GM21619 (cell line): ENCODE measurements around the gene SLC39A11.
"Not testable (repeated sequence)": the region's sequence is repeated elsewhere in the genome, so short reads cannot be mapped to it uniquely, and the experiment has no call there.

Source experiments
- ATAC-seq: cut with Tn5 transposase; IDR thresholded peaks from one replicate; pipeline ENCODE4 v1.9.1; 2021; ENCODE audit not compliant: unreplicated experiment

SLC39A11 gene

GRCh38 chr17:72927760-72928159 is 164.7 kb downstream of the SLC39A11 start:
- ATAC-seq, result no peak

DNA sequence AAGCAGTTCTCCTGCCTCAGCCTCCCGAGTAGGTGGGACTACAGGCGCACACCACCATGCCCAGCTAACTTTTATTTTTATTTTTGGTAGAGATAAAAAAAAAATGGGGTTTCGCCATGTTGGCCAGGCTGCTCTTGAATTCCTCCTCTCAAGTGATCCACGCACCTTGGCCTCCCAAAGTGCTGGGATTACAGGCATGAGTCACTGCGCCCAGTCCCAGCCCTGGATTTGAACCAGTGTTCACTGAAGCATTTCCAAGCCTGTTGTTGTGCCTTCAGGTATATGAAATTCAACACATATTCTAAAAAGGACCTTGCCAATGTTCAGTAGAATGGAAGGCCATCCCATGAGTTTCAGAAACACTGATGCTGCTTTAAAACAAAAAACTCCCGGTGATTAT is 165.3 kb downstream of the SLC39A11 start:
- no peak for ATAC-seq

GRCh38 chr17:72926171-72926570 is 166.3 kb downstream of the SLC39A11 start:
- no peak for ATAC-seq

DNA sequence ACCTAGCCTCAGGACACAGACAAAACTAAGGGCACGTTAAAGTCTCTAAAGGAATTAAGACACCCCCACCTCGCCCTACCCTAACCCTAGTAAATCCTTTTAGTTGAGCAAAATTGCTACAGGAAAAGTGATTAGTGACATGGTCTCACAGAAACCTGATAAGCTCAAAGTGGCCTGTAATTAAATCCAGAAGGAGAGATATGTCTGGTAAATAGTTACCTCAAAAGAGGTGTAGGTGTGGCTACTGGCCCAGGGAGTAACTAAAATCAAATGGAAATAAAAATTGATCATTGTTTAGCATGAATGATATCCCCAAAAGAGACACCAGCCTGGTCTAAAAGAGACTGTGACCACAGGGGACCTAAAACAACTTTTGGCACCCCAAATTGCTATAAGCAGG is 168.3 kb downstream of the SLC39A11 start:
- ATAC-seq, result no peak

DNA sequence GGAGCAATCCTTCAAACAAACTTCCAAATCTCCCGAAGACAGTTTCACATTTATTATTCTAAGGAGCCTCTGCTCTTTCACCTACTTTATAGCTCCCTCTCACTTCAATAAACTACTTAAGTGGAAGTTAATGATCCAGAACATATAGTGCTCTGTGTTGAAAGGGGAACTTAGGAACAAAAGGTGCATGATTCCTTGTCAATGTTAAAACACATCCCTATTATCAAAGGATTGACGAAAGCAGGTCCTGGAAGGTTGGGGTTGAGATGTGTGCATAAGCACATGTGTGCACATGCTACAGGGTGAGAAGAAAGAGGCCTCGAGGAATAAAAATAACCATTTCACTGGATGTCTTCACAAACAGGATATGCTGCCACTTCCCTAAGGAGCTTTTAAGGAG is 170.3 kb downstream of the SLC39A11 start:
- no peak for ATAC-seq

DNA sequence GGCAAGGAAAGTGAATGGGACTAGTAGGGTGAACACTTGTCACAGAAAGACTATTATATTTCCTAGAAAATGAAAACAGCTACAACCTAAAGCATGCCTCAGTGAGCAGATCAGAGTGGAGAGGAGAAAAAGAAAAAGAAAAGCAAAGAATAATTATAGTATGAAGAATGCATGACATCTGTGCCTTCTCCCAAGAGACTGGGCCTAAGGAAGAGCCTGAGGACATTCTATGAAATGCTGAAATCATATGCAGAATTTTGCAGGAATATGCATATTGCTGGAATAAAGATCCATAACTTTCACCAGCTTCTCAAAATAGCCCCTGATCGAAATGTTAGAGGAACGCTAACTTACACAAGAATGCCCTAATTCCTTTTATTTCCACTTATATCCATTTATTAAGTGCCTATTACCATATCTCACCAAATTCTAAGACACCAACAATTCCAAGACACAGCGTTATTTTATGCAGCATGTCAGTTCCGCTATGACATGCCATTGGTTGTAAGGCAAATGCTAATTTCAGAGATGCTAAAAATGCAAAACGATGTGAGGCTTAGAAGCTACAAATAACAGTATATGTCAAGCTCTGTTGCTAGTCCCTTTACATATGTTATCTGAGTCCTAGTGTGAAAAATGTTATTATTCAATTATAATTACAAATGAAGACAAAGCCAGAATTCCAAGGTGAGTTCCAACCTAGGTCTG is 171.0 kb downstream of the SLC39A11 start:
- ATAC-seq, result no peak

GRCh38 chr17:72920513-72920912 is 172.0 kb downstream of the SLC39A11 start:
- no peak for ATAC-seq

- ATAC-seq, result no peak
Observed at GRCh38 chr17:72916991-72917390, 175.5 kb downstream of the SLC39A11 start.

DNA sequence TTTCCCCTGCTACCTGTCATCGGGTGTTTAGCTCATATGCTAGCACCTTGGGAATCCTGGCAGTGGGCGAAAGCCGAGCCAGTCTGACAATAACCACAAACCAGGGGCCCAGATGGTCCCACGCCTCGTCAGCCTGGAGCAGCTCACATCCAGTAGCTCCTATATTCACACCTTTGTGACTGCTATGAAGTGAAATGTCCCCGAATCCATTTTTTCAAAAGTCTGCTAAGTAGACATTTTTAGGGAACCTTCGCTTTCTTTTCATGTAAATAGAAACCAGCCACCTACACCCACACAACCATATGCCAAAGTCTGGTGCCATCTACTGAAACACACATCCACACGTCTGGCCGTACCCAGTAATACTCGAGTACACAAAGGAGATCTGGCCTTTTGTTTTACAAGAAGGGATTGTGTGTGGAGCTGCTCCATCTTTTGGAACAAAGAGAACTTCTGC is 176.8 kb downstream of the SLC39A11 start:
- no peak for ATAC-seq

DNA sequence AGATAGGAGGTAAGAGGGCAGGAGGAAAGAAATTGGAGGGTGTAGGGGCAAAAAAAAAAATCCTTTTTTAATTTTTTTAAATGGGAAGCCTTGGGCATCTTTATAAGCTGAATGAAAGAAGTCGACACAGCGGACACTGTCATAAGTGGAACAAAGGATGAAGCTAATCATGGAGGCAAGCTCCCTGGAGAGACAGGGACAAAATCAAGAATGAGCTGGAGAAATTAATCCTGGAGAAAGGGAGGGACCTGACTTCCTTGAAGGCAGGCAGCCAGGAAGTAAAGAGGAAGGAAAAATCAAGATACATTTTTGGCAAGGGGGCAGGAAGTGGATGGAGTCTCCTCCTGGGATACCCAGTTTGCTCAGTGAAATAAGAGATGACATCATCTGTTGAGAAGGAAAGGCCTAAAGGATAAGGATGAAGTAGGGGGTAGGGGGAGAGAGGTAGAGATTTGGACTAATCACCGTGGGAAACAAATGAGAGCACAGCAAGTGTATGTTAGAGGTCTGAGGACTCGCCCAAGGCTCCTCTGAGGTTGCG is 179.3 kb downstream of the SLC39A11 start:
- ATAC-seq, result no peak

DNA sequence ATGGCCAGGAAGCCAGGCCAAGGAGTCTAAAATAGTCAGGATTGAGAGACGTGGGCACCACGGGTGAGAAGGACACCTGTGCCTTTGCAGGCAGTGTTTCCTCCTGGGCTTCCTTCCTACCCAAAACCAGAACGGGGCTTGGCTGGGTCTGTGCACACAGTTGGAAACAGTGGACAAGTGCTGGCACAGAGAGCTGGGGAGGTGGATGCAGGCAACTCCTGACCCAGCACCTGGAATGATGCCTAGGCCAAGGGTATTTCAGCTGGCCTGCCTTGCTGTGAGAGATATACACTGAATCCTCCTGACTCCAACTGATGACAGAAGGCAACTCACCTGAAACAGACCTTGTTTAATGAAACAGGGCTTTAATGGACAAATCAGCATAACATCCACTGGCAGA is 186.2 kb downstream of the SLC39A11 start:
- no peak for ATAC-seq

DNA sequence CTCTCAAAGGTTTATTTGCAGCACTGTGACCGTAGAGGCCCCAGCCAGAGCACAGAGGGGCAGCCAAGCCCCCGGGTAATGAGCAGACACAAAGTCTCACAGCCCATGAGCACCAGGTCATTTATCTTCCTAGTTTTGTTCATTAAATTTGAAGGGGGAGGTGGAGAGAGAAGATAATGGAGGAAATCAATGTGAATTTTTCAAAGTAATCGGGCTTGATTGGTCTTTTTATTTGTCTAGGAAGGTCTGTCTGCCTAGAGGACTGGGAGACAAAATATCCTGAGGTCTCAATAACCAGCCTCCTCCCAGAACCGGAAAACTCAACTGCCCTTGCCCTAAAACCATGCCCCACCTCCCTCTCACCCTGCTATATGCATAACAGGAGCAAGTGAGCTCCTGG is 189.0 kb downstream of the SLC39A11 start:
- no peak for ATAC-seq

GRCh38 chr17:72901657-72902056 is 190.8 kb downstream of the SLC39A11 start:
- ATAC-seq, result no peak

DNA sequence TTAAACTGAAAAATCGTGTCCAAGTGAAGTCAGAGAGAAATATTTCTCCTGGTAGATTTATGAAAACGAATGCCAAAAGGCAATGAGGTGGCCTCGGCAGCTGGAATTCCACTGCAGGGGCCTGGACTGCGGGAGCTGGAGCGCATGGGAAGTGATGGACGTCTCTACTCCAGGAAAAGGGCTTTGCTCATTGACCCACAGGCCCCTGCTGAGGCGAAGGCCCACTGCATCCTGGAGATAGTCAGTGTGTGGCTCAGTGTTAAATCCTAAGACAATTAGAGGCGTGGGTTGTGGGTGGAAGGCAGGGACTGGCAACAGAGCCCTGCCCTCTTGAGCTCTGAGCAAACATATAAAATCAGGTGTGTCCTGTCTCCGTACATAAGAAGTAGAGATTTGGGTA is 191.4 kb downstream of the SLC39A11 start:
- no peak for ATAC-seq

GRCh38 chr17:72900654-72900971 is 191.9 kb downstream of the SLC39A11 start:
- no peak for ATAC-seq

DNA sequence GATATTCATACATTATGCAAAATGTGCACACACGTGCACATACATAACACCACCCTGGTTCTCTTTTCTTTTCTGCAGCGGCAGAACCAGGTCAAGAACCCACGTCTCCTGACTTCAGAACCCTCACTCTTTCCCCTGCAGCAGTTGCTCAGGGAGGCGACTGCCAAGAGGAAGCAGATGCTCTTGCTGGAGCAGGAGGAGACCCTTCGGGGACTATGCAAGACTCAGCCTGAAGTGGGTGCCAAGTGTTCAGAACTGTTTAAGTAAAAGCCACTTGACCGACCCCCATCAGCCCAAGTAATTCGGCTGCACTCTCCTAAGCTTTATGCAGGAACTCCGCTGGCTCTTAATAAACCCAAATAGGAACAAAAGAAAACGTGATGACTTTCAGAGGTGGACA is 193.8 kb downstream of the SLC39A11 start:
- no peak for ATAC-seq

DNA sequence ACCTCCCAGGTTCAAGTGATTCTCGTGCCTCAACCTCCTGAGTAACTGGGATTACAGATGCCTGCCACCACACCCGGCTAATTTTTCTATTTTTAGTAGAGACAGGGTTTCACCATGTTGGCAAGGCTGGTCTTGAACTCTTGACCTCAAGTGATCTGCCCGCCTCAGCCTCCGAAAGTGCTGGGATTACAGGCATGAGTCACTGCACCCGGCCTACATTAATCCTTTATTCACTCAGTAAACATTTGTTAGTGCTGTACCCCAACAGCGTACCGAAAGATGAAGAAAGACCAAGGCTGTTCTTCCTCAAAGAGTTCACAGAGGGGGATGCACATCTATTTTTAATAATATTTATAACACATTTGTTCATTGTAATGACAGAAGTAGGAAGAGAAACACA is 196.2 kb downstream of the SLC39A11 start:
- ATAC-seq, result not testable (repeated sequence)

GRCh38 chr17:72891627-72892026 is 200.9 kb downstream of the SLC39A11 start:
- ATAC-seq, result no peak

DNA sequence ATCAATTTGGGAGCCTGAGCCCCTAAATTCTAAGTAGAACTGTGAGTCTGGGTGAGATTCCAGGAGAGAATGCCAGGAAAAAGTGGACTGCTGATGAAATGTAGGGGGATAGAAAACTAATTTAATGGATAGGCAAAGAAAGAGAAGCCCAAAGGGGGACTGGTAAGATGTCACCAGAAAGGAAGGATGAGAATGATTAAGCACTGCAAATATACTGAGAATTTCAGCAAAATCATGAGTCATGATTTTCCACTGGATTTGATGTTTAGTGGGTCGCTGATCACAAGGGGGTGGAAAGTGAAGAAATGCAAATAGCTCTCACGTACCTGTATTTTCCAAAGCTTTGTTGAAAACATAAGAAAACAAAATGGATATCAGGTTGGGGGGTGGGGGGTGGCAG is 201.8 kb downstream of the SLC39A11 start:
- ATAC-seq, result no peak

DNA sequence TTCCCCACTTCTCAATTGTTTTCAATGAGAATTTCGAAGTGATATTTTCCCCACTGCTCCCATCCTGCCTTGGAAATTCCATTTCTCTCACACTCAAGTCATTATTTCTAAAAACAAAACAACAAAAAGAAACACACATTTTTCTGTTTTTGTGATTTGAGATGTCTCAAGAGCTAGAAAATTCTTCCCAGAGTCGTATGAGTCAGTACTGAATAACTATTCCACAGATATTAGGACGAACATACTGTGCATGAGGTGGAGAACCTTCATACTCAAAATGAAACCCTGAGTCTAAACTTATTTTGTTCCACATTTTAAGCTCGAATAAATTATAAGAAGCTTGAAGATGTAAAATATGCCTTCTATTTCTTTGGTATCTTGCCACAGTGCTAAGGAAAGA is 204.6 kb downstream of the SLC39A11 start:
- no peak for ATAC-seq

GRCh38 chr17:72887322-72887721 is 205.2 kb downstream of the SLC39A11 start:
- no peak for ATAC-seq

DNA sequence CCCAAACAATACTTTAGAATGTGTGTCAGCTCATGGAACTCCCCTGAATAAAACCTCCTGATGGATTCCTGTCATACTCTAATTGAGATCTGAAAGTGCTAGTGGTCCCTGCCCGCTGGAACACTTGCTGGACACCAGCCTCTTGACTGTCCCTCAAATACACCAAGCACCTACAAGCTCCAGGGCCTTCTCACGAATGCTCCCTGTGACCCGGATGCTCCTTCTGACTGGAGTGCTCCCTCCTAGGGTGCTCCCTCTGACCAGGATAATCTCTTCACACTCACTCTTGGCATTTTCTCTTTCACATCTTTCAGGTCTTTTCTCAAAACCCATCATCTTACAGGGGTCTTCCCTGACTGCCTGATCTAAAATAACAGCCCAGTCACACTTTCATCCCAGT is 205.9 kb downstream of the SLC39A11 start:
- no peak for ATAC-seq

- ATAC-seq, result no peak
Observed at GRCh38 chr17:72884066-72884465, 208.4 kb downstream of the SLC39A11 start.
